ENCODE data around the gene AATK.

- TF ChIP-seq SP1 (IDR thresholded peaks at IDR 0.05; ENCODE audit: low read depth) (no peak), TCF7L2 (IDR thresholded peaks at IDR 0.05; ENCODE audit: borderline replicate concordance, extremely low read depth, insufficient read depth, insufficient read length) (no peak), RAD21 (IDR thresholded peaks at IDR 0.05; ENCODE audit: low read depth) (no peak), CTCF (IDR thresholded peaks at IDR 0.05 in 2 of 3, conservative IDR thresholded peaks at IDR 0.05 in 1 of 3; ENCODE audit: borderline replicate concordance in 1 of 3, insufficient read depth in 1 of 3, low read depth in 2 of 3, low read length in 2 of 3) (no peak), CBX3 (IDR thresholded peaks at IDR 0.05; ENCODE audit: low read depth) (no peak), POLR2AphosphoS5 (IDR thresholded peaks at IDR 0.05; ENCODE audit: low read depth, low read length) (no peak), REST (IDR thresholded peaks at IDR 0.05; ENCODE audit: low read depth) (no peak), POLR2A (IDR thresholded peaks at IDR 0.05; ENCODE audit: borderline replicate concordance, extremely low read depth, insufficient read depth, insufficient read length) (no peak), EZH2 (IDR thresholded peaks at IDR 0.05) (no peak), YY1 (IDR thresholded peaks at IDR 0.05; ENCODE audit: extremely low read depth, insufficient replicate concordance, low read depth, low read length) (no peak)
These were observed 43.9 kb downstream of the AATK start for GRCh38 chr17:81121841-81122733.

Measured in HCT116 (cell line).